Neural cell (in vitro differentiated cells): Measurements from ENCODE around the gene TTC39C.

ENCODE experiments used
- CTCF ChIP-seq: fragments of 450-650 bp; IDR thresholded peaks from 2 replicates; pipeline ENCODE4 v1.5.1; 2014; ENCODE audit warnings: antibody characterized with exemption, mild to moderate bottlenecking, moderate library complexity; ENCODE audit not compliant: poor library complexity, severe bottlenecking
- EZH2 ChIP-seq: fragments of 200-600, 300-800 bp; shearing (Covaris generic), sonication (generic); IDR thresholded peaks from 2 replicates; pipeline ENCODE4 v1.6.1; 2014; ENCODE audit warnings: antibody characterized with exemption, low read length, borderline replicate concordance, mild to moderate bottlenecking; ENCODE audit not compliant: insufficient read depth, poor library complexity, severe bottlenecking
- MXI1 ChIP-seq: fragments of 450-650 bp; conservative IDR thresholded peaks from 2 replicates; pipeline ENCODE4 v1.6.1; 2014; ENCODE audit warnings: antibody characterized with exemption, mild to moderate bottlenecking; ENCODE audit not compliant: poor library complexity, severe bottlenecking

- TF ChIP-seq CTCF (no peak), MXI1 (no peak), EZH2 (no peak)
Observed at GRCh38 chr18:23995180-23995579, 19.4 kb upstream of the TTC39C start.
